Measurements from ENCODE around the gene CIDEC. TPM values are rescaled to one million over a fixed set of nuclear protein-coding genes. Genes with fewer than 3 reads are reported as not detected.
"Not testable (repeated sequence)": the region's sequence is repeated elsewhere in the genome, so short reads cannot be mapped to it uniquely, and the experiment has no call there.

CIDEC gene
- total RNA-seq, 1 donor from 2014 or later = not detected

DNA sequence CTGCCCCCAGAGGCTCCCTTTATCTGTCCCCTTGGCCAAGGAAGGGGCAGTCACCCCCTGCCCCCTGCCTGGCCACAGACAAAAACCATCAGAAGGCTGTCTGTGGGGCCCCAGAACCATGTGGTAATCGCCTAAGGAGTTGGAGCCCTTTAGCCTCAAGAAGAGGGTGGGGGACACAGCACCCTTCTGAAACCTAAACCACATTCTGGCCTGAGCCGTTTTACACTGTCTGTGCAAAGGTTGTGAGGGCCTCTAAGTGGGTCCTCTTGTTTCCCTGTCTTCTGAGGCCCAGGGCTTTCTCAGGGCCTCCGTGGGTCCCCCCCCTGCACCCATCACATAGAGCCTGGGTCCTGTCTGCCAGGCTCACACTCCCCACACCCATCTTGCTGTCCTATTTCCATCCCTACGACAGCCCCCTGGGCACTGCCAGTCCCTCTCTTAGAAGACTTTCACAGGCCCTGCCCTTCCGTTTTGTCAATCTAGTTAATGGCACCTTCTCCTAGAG, 18.4 kb downstream of the CIDEC start:
- no peak for DNase-seq (ENCODE audit: low spot score in 2 of 2, unreplicated experiment in 2 of 2)
- peak overlapping the region; percentile 56 for H3K27ac Mint-ChIP-seq
- peaks cover 17% of the 10 kb centered on the region for H3K4me1 Mint-ChIP-seq
- no peaks in the 10 kb centered on the region for H3K9me3 Mint-ChIP-seq
- H3K4me3 Mint-ChIP-seq = no peak overlapping the region
- H3K27me3 Mint-ChIP-seq (ENCODE audit: low read depth) = no peaks in the 10 kb centered on the region
- TF ChIP-seq, protein P1, sequence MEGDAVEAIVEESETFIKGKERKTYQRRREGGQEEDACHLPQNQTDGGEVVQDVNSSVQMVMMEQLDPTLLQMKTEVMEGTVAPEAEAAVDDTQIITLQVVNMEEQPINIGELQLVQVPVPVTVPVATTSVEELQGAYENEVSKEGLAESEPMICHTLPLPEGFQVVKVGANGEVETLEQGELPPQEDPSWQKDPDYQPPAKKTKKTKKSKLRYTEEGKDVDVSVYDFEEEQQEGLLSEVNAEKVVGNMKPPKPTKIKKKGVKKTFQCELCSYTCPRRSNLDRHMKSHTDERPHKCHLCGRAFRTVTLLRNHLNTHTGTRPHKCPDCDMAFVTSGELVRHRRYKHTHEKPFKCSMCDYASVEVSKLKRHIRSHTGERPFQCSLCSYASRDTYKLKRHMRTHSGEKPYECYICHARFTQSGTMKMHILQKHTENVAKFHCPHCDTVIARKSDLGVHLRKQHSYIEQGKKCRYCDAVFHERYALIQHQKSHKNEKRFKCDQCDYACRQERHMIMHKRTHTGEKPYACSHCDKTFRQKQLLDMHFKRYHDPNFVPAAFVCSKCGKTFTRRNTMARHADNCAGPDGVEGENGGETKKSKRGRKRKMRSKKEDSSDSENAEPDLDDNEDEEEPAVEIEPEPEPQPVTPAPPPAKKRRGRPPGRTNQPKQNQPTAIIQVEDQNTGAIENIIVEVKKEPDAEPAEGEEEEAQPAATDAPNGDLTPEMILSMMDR (IDR thresholded peaks at IDR 0.05; ENCODE audit: unreplicated experiment) = no peak
- H3K36me3 Mint-ChIP-seq = no peaks in the 10 kb centered on the region

GRCh38 chr3:9861201-9861600, 18.9 kb downstream of the CIDEC start:
- no peak for DNase-seq (ENCODE audit: low spot score in 2 of 2, unreplicated experiment in 2 of 2)
- TF ChIP-seq, protein P1 (IDR thresholded peaks at IDR 0.05; ENCODE audit: unreplicated experiment) = no peak
- H3K36me3 Mint-ChIP-seq = no peaks in the 10 kb centered on the region
- no peak overlapping the region for H3K27ac Mint-ChIP-seq
- H3K27me3 Mint-ChIP-seq (ENCODE audit: low read depth) = no peaks in the 10 kb centered on the region
- no peak overlapping the region for H3K4me3 Mint-ChIP-seq
- peaks cover 14% of the 10 kb centered on the region for H3K4me1 Mint-ChIP-seq
- no peaks in the 10 kb centered on the region for H3K9me3 Mint-ChIP-seq

DNA sequence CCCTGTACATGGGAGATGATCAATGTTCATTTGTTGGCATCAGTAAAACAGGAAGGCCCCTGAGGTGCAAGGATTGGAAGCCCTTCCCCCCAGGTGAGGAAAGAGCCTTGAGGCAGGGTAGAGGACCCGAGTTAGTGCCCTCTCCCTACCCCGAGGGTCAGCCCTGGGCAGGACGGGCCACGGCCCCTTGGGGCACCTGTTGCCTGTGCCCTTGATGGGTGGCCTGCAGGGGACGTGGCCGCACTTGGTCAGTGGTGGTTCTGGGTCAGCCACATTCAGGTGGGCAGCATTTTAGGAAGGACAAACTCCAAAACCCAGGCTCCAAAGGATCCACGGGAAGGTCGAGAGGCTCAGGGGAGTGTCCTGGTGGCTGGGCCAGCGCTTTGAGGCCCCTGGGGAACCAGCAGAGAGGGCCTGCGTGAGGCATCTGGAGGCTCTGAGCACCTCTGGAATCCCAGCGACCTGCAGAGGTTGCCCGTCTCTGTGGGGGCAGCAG, 20.5 kb downstream of the CIDEC start:
- H3K4me3 Mint-ChIP-seq = no peak overlapping the region

GRCh38 chr3:9855594-9855993, 24.5 kb downstream of the CIDEC start:
- Mint-ChIP-seq H3K4me1 (peaks cover 16% of the 10 kb centered on the region), H3K36me3 (no peaks in the 10 kb centered on the region), H3K4me3 (no peak overlapping the region), H3K9me3 (no peaks in the 10 kb centered on the region), H3K27me3 (ENCODE audit: low read depth) (peaks cover 14% of the 10 kb centered on the region), H3K27ac (no peak overlapping the region)
- DNase-seq (ENCODE audit: low spot score in 2 of 2, unreplicated experiment in 2 of 2) = no peak
- TF ChIP-seq, protein P1 (IDR thresholded peaks at IDR 0.05; ENCODE audit: unreplicated experiment) = no peak

More for the DNA sequence above, 20.5 kb downstream of the CIDEC start:
- no peak for DNase-seq (ENCODE audit: low spot score in 2 of 2, unreplicated experiment in 2 of 2)
- no peak overlapping the region for H3K27ac Mint-ChIP-seq
- H3K36me3 Mint-ChIP-seq = no peaks in the 10 kb centered on the region
- H3K27me3 Mint-ChIP-seq (ENCODE audit: low read depth) = no peaks in the 10 kb centered on the region
- H3K9me3 Mint-ChIP-seq = no peaks in the 10 kb centered on the region
- TF ChIP-seq, protein P1 (IDR thresholded peaks at IDR 0.05; ENCODE audit: unreplicated experiment) = no peak
- H3K4me1 Mint-ChIP-seq = peaks cover 10% of the 10 kb centered on the region

DNA sequence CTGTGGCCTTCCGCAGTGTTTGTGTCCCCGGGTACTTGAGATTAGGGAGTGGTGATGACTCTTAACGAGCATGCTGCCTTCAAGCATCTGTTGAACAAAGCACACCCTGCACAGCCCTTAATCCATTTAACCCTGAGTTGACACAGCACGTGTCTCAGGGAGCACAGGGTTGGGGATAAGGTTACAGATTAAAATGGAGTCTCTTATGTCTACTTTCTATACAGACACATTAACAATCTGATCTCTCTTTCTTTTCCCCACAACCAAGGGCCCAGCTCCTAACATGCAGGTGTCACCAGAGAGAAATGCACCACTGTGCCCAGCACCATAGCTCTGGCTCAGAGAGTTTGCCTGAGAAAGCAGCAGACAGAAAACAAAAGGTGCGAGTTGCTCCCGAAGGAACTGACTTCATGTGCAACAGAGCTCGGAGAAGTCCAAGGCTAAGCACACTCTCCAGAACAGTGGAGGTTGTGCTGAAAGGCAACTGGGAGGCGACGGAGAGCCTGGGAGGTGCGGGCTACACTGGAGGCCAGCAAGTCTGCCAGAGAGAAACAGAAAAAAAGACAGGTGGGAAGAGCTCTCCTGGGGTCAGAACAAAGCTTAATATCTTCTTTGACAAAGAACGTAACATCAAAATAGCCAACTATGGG, 25.6 kb downstream of the CIDEC start:
- H3K4me3 Mint-ChIP-seq; H3K27ac Mint-ChIP-seq; DNase-seq (ENCODE audit: low spot score in 2 of 2, unreplicated experiment in 2 of 2); H3K36me3 Mint-ChIP-seq; H3K9me3 Mint-ChIP-seq: not testable (repeated sequence)
- H3K4me1 Mint-ChIP-seq = peaks cover 16% of the 10 kb centered on the region
- peaks cover 14% of the 10 kb centered on the region for H3K27me3 Mint-ChIP-seq (ENCODE audit: low read depth)

DNA sequence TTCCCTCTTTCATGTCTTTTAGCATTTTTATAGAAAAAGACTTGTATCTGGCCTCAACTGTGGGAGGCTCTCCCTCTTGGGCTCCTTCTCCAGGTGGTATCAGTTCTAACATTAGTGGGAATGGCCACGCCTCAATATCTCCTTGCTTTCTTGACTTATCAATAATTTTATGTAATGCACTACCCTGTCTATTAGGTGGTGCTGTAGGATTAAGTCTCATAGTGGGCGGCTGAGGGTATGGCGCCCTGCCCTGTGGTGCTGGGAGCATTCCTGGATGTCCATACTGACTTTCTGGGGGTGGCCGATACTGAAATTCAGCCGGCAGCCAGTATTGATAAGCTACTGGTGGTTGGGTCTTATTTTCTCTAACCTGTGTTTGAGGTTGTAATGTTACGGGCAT, 27.5 kb downstream of the CIDEC start:
- H3K4me1 Mint-ChIP-seq = peaks cover 28% of the 10 kb centered on the region

GRCh38 chr3:9851926-9852325, 28.1 kb downstream of the CIDEC start:
- Mint-ChIP-seq H3K27me3 (ENCODE audit: low read depth) (peaks cover 14% of the 10 kb centered on the region), H3K4me1 (peaks cover 28% of the 10 kb centered on the region)
- H3K36me3 Mint-ChIP-seq; H3K4me3 Mint-ChIP-seq; H3K9me3 Mint-ChIP-seq; DNase-seq (ENCODE audit: low spot score in 2 of 2, unreplicated experiment in 2 of 2); H3K27ac Mint-ChIP-seq: not testable (repeated sequence)

More for the DNA sequence above, 27.5 kb downstream of the CIDEC start:
- Mint-ChIP-seq H3K36me3 (no peaks in the 10 kb centered on the region), H3K27ac (no peak overlapping the region), H3K4me3 (no peak overlapping the region), H3K27me3 (ENCODE audit: low read depth) (peaks cover 14% of the 10 kb centered on the region), H3K9me3 (no peaks in the 10 kb centered on the region)
- TF ChIP-seq, protein P1 (IDR thresholded peaks at IDR 0.05; ENCODE audit: unreplicated experiment) = no peak
- no peak for DNase-seq (ENCODE audit: low spot score in 2 of 2, unreplicated experiment in 2 of 2)

- peaks cover 28% of the 10 kb centered on the region for H3K4me1 Mint-ChIP-seq
- H3K27me3 Mint-ChIP-seq (ENCODE audit: low read depth) = peaks cover 14% of the 10 kb centered on the region
- DNase-seq (ENCODE audit: low spot score in 2 of 2, unreplicated experiment in 2 of 2); H3K27ac Mint-ChIP-seq; H3K9me3 Mint-ChIP-seq; H3K36me3 Mint-ChIP-seq; H3K4me3 Mint-ChIP-seq: not testable (repeated sequence)
Observed at GRCh38 chr3:9851383-9851782, 28.7 kb downstream of the CIDEC start.
